Measurements from ENCODE around the gene PITPNM1. TPM values are rescaled to one million over a fixed set of nuclear protein-coding genes. Genes with fewer than 3 reads are reported as not detected.

PITPNM1 gene
- total and polyA plus RNA-seq, 2 of the 13 experiments (the other 11 are each of a cell fraction or from before 2014, with no cell fraction given), result 8.2 to 8.5 TPM

- no peak for TF ChIP-seq CBX5 (CRISPR knock-in tag; IDR thresholded peaks at IDR 0.05; ENCODE audit: borderline replicate concordance)
- TF ChIP-seq BCL3 (CRISPR knock-in tag; IDR thresholded peaks at IDR 0.05), result no peak
- TF ChIP-seq DBP (CRISPR knock-in tag; IDR thresholded peaks at IDR 0.05; ENCODE audit: not compliant biosample characterization), result no peak
- no peak for TF ChIP-seq ATF3 (CRISPR knock-in tag; IDR thresholded peaks at IDR 0.05)
- 0 out of 2 replicates have a peak, but pooled peaks have one; percentile 27 for TF ChIP-seq ZNF441 (CRISPR knock-in tag; IDR thresholded peaks at IDR 0.05; ENCODE audit: borderline replicate concordance)
- no peak for TF ChIP-seq DNMT1 (CRISPR knock-in tag; IDR thresholded peaks at IDR 0.05)
- TF ChIP-seq ZNF549 (CRISPR knock-in tag; IDR thresholded peaks at IDR 0.05), result no peak
- TF ChIP-seq ARID4A (CRISPR knock-in tag; IDR thresholded peaks at IDR 0.05; ENCODE audit: borderline replicate concordance), result peak; percentile 19; the same call in 1 of the 2 replicates
- no peak for TF ChIP-seq ZNF550 (CRISPR knock-in tag; IDR thresholded peaks at IDR 0.05; ENCODE audit: borderline replicate concordance)
- no peak for TF ChIP-seq ZBTB4 (CRISPR knock-in tag; IDR thresholded peaks at IDR 0.05; ENCODE audit: borderline replicate concordance)
- TF ChIP-seq ZNF614 (CRISPR knock-in tag; IDR thresholded peaks at IDR 0.05; ENCODE audit: borderline replicate concordance), result no peak
- TF ChIP-seq BRCA1 (CRISPR knock-in tag; IDR thresholded peaks at IDR 0.05), result no peak
- TF ChIP-seq ZSCAN30 (CRISPR knock-in tag; IDR thresholded peaks at IDR 0.05), result no peak
- no peak for TF ChIP-seq MIXL1 (CRISPR knock-in tag; IDR thresholded peaks at IDR 0.05)
- no peak for TF ChIP-seq ZSCAN22 (CRISPR knock-in tag; IDR thresholded peaks at IDR 0.05)
- TF ChIP-seq ZNF710 (CRISPR knock-in tag; IDR thresholded peaks at IDR 0.05; ENCODE audit: borderline replicate concordance), result no peak
Observed at GRCh38 chr11:67504950-67505581, at the start of gene PITPNM1 (continued).

Measured in HepG2 (cell line).